Amygdala (tissue), 56 donors: ENCODE results near the gene CMTM2.
A peak's percentile ranks its signal among the peaks of the same experiment; 100 is the strongest.
"Not testable (repeated sequence)": the region's sequence is repeated elsewhere in the genome, so short reads cannot be mapped to it uniquely, and the experiment has no call there.

Source experiments
- DNase-seq, 56 donors: peaks; one replicate each; lab custom pipeline; 2025; lab: John Stamatoyannopoulos, UW

Gene CMTM2

GRCh38 chr16:66622863-66623262, 43.6 kb downstream of the CMTM2 start:
- no peak for DNase-seq

- DNase-seq, result no peak
These were observed 44.5 kb downstream of the CMTM2 start for GRCh38 chr16:66623755-66624154.

- DNase-seq, result not testable (repeated sequence)
These were observed 48.5 kb downstream of the CMTM2 start for GRCh38 chr16:66627611-66628378.

GRCh38 chr16:66629856-66630255, 50.6 kb downstream of the CMTM2 start:
- no peak for DNase-seq

- DNase-seq, result not testable (repeated sequence)
These were observed 51.4 kb downstream of the CMTM2 start for GRCh38 chr16:66630561-66631260.

GRCh38 chr16:66631558-66631957, 52.3 kb downstream of the CMTM2 start:
- not testable (repeated sequence) for DNase-seq

GRCh38 chr16:66634527-66635196, 55.4 kb downstream of the CMTM2 start:
- no peak for DNase-seq

- DNase-seq, result no peak
These were observed 56.1 kb downstream of the CMTM2 start for GRCh38 chr16:66635406-66635805.

GRCh38 chr16:66636199-66636598, 56.9 kb downstream of the CMTM2 start:
- peak in 1 of 56 donors; percentile 28 for DNase-seq

GRCh38 chr16:66637806-66638205, 58.5 kb downstream of the CMTM2 start:
- no peak for DNase-seq
